Colonic mucosa (tissue), 4 donors: Measurements from ENCODE around the gene MRC2. TPM values are rescaled to one million over a fixed set of nuclear protein-coding genes. Genes with fewer than 3 reads are reported as not detected.

Source experiments
- DNase-seq: peaks from one replicate; pipeline ENCODE4 v3.0.0-alpha.2; 2020
- H3K27ac ChIP-seq: fragments of 200-600 bp; one replicate; pipeline ENCODE4 v1.8.0; 2021
- H3K27me3 ChIP-seq: fragments of 200-600 bp; one replicate; pipeline ENCODE4 v1.8.0; 2021
- H3K36me3 ChIP-seq: fragments of 200-600 bp; one replicate; pipeline ENCODE4 v1.8.0; 2021
- H3K4me1 ChIP-seq: fragments of 200-600 bp; one replicate; pipeline ENCODE4 v1.8.0; 2021; ENCODE audit warnings: mild to moderate bottlenecking
- H3K4me3 ChIP-seq: fragments of 200-600 bp; one replicate; pipeline ENCODE4 v1.8.0; 2021
- H3K9ac ChIP-seq, 2 donors: one replicate each; pipeline ENCODE4 v1.7.0; 2013; ENCODE audit warnings: control low read depth in 2 of 2, low read depth in 2 of 2, low read length in 2 of 2
- H3K9me3 ChIP-seq: fragments of 200-600 bp; one replicate; pipeline ENCODE4 v1.8.0; 2021
- intact Hi-C: fragments of 100-400 bp; cut with DNase I; formaldehyde crosslinking; loops from one replicate; pipeline ENCODE4 v1.14.1; 2022
- total RNA-seq, 2 donors: library from RNA; stranded (reverse); fragmentation: NEBNext Ultra II Directional in 1 of 2; extraction: Animal tissue kit (Norgen Biotek cat#: 25700) in 1 of 2; gene quantifications; one replicate each; pipeline ENCODE4 v1.2.1, GENCODE V29; 2021
- TF ChIP-seq, protein P1 (sequence below): fragments of 200-600 bp; IDR thresholded peaks from one replicate; pipeline ENCODE4 v1.8.0; 2022; ENCODE audit warnings: antibody characterized with exemption, mild to moderate bottlenecking
- donor health status: healthy.
- donor health status: DM: no; HTN: no; CAD: no.
- donor health status: DM: no; HTN: no; CAD: no.

MRC2 gene
- total RNA-seq, 2 donors from 2014 or later, result 6.4 to 10.9 TPM

DNA sequence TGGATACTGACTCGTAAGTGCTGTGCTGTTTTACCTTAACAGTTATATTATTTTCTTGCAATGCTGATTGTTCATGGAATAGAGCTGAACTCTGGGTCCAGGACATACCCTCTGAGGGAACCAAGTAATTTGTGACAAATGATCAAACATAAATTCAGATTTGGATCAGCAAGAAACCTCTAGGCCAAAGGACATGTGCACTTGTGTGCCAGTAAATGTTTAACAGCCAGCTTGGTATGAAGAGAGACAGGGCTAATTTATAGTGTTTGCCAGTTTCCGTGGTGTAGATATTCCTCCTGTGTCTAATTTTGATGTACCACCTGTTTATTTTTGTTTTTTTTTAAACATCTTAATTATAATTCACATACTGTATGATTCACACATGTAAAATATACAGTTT, 30.8 kb upstream of the MRC2 start:
- Histone ChIP-seq H3K4me3 (no peak overlapping the region), H3K9me3 (no peaks in the 10 kb centered on the region), H3K36me3 (no peaks in the 10 kb centered on the region), H3K27ac (no peak overlapping the region), H3K9ac (no peak overlapping the region), H3K27me3 (no peaks in the 10 kb centered on the region), H3K4me1 (no peaks in the 10 kb centered on the region)
- TF ChIP-seq, protein P1, sequence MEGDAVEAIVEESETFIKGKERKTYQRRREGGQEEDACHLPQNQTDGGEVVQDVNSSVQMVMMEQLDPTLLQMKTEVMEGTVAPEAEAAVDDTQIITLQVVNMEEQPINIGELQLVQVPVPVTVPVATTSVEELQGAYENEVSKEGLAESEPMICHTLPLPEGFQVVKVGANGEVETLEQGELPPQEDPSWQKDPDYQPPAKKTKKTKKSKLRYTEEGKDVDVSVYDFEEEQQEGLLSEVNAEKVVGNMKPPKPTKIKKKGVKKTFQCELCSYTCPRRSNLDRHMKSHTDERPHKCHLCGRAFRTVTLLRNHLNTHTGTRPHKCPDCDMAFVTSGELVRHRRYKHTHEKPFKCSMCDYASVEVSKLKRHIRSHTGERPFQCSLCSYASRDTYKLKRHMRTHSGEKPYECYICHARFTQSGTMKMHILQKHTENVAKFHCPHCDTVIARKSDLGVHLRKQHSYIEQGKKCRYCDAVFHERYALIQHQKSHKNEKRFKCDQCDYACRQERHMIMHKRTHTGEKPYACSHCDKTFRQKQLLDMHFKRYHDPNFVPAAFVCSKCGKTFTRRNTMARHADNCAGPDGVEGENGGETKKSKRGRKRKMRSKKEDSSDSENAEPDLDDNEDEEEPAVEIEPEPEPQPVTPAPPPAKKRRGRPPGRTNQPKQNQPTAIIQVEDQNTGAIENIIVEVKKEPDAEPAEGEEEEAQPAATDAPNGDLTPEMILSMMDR, result no peak
- no peak for DNase-seq
- intact Hi-C loops, result no loop called here

DNA sequence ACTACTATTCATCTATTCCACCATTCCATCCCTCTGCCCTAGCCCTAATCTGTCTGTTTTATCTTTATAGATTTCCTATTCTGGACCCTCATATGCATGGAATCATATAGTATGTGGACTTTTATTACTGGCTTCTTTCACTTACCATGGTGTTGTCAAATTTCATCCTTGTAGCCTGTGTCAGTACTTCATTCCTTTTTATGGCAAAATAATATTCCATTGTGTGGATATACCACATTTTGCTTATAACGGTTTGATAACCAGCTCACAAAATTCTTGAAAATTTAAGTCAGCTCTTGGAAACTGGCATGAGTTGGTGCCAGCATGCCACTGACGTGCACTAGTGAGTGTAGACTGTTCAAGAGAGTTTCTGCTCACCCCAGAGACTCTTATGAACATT, 30.3 kb upstream of the MRC2 start:
- no peaks in the 10 kb centered on the region for H3K36me3 ChIP-seq
- intact Hi-C loops, result no loop called here
- no peak for DNase-seq

DNA sequence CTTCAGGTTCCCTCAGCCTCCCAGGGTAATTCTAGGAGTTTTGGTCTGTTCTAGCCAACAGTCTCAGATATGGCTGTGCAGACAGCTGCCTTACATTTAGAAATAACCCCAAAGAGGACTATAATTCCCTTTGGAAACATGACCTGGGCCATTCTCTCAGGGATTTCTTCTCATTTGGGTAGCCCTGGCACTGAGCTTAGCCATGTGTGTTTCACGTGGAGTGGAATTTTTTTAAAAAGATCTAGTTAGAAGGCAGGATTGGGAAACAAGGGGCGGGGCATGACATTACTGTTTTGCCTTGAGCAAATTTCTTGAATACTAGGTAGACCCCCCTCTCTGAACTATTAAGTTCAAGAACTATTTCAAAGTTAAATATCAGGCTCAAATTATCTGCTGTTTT, 29.6 kb upstream of the MRC2 start:
- no peaks in the 10 kb centered on the region for H3K4me1 ChIP-seq
- no peaks in the 10 kb centered on the region for H3K36me3 ChIP-seq
- TF ChIP-seq, protein P1, result no peak
- H3K27ac ChIP-seq, result no peak overlapping the region
- intact Hi-C loops, result no loop called here
- H3K4me3 ChIP-seq, result no peak overlapping the region
- H3K9me3 ChIP-seq, result no peaks in the 10 kb centered on the region
- DNase-seq, result no peak
- H3K9ac ChIP-seq, result no peak overlapping the region
- H3K27me3 ChIP-seq, result no peaks in the 10 kb centered on the region

More for the DNA sequence above, 30.3 kb upstream of the MRC2 start:
- no peaks in the 10 kb centered on the region for H3K4me1 ChIP-seq
- no peaks in the 10 kb centered on the region for H3K9me3 ChIP-seq
- H3K27me3 ChIP-seq, result no peaks in the 10 kb centered on the region
- TF ChIP-seq, protein P1, result no peak
- H3K4me3 ChIP-seq, result no peak overlapping the region
- no peak overlapping the region for H3K9ac ChIP-seq
- H3K27ac ChIP-seq, result no peak overlapping the region

DNA sequence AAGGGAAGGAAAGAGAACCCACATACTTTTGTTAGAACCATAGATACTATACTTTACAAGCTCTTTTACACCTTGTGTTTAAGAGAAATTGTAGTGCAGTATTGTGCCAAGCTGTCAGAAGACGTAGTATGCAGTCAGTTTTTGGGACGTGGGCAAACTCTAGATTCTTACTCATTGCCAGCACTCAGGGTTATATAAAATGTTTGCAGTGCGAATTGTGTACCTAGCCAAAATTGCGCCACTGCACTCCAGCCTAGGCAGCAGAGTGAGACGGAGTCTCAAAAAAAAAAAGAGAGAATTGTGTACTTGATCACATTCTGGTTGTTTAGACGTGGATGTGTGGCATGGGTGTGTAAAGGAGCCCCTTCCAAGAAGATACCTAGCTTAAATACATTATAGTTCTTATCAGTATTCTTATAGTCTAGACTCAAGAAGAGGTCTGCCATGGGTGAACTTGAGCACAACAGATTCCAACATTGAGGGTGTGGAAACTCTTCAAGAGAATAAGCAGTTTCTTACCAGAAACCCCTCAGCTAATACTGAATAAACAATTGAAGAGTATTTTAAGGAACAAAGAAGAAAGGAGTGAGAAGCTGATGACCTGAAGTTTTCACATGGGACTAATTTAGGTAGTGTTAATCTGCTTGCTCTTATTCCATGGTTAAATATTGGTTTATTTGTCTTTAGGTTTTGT, 27.4 kb upstream of the MRC2 start:
- no peaks in the 10 kb centered on the region for H3K36me3 ChIP-seq
- no peak overlapping the region for H3K9ac ChIP-seq
- no peaks in the 10 kb centered on the region for H3K27me3 ChIP-seq
- H3K4me3 ChIP-seq, result no peak overlapping the region
- no peaks in the 10 kb centered on the region for H3K9me3 ChIP-seq
- no peak for DNase-seq
- intact Hi-C loops, result no loop called here
- H3K4me1 ChIP-seq, result no peaks in the 10 kb centered on the region
- TF ChIP-seq, protein P1, result no peak
- no peak overlapping the region for H3K27ac ChIP-seq

DNA sequence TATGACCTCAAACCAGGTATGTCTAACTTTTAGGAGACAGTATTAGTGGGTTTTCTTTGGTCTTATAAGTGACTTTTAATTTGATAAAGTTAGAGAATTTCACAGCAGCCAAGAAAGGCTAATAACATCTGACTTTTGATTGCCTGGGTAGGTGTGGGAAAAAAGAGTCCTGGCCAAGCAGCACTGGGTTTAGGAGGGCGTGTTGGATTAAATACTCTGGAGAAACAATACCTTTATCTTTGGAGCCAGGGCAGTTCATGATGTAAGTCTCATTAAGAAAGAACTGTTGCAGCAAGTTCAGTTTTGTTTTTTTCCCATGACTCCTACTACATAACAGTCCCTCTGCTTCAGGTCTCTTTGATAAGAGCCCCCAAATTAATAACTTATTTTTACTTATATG, 26.7 kb upstream of the MRC2 start:
- Histone ChIP-seq H3K27me3 (no peaks in the 10 kb centered on the region), H3K9ac (no peak overlapping the region), H3K4me3 (no peak overlapping the region), H3K9me3 (no peaks in the 10 kb centered on the region), H3K27ac (no peak overlapping the region), H3K36me3 (no peaks in the 10 kb centered on the region), H3K4me1 (no peaks in the 10 kb centered on the region)
- intact Hi-C loops, result no loop called here
- no peak for DNase-seq
- TF ChIP-seq, protein P1, result no peak
